HFFc6 (cell line): Measurements from ENCODE around the gene TPD52L3. TPM values are rescaled to one million over a fixed set of nuclear protein-coding genes. Genes with fewer than 3 reads are reported as not detected.

Experiments
- DNase-seq: peaks from one replicate; pipeline ENCODE4 v3.0.0-alpha.2; 2018
- H3K27ac Mint-ChIP-seq: 2 replicates; pipeline ENCODE4 v1.8.0; 2020; ENCODE audit warnings: mild to moderate bottlenecking, mixed read lengths
- H3K27me3 Mint-ChIP-seq: 2 replicates; pipeline ENCODE4 v1.8.0; 2021; ENCODE audit warnings: mild to moderate bottlenecking, moderate library complexity, mixed read lengths; ENCODE audit not compliant: insufficient read depth
- H3K36me3 Mint-ChIP-seq: 2 replicates; pipeline ENCODE4 v1.8.0; 2021; ENCODE audit warnings: low read depth, mixed read lengths
- H3K4me1 Mint-ChIP-seq: 2 replicates; pipeline ENCODE4 v1.8.0; 2020; ENCODE audit warnings: low read depth, mixed read lengths
- H3K4me3 Mint-ChIP-seq: 2 replicates; pipeline ENCODE4 v1.8.0; 2020; ENCODE audit warnings: mild to moderate bottlenecking, moderate library complexity, mixed read lengths
- H3K9me3 Mint-ChIP-seq: 2 replicates; pipeline ENCODE4 v1.8.0; 2020; ENCODE audit warnings: mild to moderate bottlenecking, mixed read lengths
- total RNA-seq, 6 experiments: library from RNA; stranded (reverse); fragmentation: NEBNext Ultra II Directional; extraction: Animal tissue kit (Norgen Biotek cat#: 25700); gene quantifications; 2 replicates in 1 of 6; 3 replicates in 5 of 6; pipeline ENCODE4 v1.2.3, GENCODE V29; 2021
- TF ChIP-seq, protein P1 (sequence below): fragments of 200-600 bp; sonication (generic); IDR thresholded peaks from 2 replicates; pipeline ENCODE4 v1.5.0; 2021; ENCODE audit warnings: antibody characterized with exemption, mild to moderate bottlenecking

The TPD52L3 gene
- total RNA-seq, 6 experiments from 2014 or later: not detected

DNA sequence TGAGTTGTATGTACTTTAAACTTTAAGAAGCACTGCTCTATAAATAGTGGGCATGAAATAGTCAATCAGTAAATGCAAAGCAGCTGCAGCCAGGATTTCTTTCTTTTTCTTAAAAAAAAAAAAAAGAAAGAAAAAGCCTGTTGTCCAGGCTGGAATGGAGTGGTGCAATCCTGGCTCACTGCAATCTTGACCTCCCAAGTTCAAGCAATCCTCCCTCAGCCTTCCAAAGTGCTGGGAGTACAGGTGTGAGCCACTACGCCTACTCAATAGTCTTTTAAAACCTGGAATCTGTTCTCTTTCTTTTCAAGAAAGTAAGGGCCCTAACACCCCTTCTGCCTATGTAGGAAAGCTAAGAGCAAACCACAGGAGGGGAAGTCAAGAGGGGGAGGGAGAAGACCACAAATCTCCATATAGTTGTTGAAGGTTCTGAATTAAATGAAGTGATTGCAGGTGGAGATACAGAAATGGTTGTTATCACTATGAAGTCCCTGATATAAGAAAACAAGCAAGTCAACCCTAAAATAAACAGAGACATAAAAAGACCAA is 20.6 kb upstream of the TPD52L3 start:
- H3K4me3 Mint-ChIP-seq: no peak overlapping the region
- no peak for DNase-seq
- H3K27ac Mint-ChIP-seq: no peak overlapping the region
- H3K4me1 Mint-ChIP-seq: no peaks in the 10 kb centered on the region
- no peaks in the 10 kb centered on the region for H3K27me3 Mint-ChIP-seq
- H3K36me3 Mint-ChIP-seq: no peaks in the 10 kb centered on the region
- TF ChIP-seq, protein P1, sequence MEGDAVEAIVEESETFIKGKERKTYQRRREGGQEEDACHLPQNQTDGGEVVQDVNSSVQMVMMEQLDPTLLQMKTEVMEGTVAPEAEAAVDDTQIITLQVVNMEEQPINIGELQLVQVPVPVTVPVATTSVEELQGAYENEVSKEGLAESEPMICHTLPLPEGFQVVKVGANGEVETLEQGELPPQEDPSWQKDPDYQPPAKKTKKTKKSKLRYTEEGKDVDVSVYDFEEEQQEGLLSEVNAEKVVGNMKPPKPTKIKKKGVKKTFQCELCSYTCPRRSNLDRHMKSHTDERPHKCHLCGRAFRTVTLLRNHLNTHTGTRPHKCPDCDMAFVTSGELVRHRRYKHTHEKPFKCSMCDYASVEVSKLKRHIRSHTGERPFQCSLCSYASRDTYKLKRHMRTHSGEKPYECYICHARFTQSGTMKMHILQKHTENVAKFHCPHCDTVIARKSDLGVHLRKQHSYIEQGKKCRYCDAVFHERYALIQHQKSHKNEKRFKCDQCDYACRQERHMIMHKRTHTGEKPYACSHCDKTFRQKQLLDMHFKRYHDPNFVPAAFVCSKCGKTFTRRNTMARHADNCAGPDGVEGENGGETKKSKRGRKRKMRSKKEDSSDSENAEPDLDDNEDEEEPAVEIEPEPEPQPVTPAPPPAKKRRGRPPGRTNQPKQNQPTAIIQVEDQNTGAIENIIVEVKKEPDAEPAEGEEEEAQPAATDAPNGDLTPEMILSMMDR: no peak
- H3K9me3 Mint-ChIP-seq: no peaks in the 10 kb centered on the region

DNA sequence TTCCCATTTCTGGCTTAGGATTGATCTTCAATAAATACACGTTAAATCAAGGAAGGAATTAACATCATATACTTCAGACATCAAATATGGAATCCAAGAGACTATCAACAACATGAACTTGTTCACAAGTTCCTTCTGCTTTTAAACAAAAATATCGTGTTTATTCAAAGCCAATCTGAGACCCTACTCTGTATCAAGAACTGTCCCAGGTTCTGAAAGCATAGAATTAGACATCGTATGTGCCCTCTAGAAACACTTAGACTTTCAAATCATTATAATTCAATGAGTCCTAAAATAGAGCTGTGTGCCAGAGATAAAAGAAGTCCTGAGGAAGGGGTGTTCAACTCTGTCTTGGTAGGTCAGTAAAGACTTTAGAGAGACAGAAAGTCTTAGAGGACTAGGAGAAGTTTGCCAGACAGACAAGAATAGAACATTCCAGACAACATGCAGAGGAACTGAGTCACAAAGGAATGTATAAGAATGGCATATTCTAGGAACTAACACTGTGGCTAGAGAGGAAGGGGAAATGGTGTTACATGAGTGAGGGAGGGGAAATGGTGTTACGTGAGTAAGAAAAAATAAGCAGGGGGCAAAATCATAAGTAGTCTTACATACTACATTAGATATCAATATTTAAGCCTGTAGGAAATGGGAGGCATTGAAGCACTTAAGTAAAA is 2.9 kb downstream of the TPD52L3 start:
- Mint-ChIP-seq H3K4me1 (peaks cover 6% of the 10 kb centered on the region), H3K4me3 (no peak overlapping the region), H3K9me3 (peaks cover 5% of the 10 kb centered on the region; the same call in 1 of the 2 replicates)

DNA sequence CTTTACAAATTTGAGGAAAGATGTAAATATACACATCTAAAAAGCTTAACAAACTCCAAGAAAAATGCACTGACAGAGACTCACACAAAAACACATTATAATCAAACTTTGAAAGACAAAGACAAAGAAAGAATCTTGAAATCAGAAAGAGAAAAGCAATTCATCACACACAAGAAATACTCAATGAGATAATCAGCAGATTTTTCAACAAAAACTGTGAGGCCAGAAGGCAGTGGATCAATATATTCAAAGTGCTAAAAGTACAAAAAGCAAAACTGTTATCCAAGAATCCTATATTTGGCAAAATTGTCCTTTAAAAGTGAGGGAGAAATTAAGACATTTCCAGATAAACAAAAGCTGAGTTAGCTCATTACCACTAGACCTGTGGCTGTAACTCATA is 6.1 kb downstream of the TPD52L3 start:
- H3K27ac Mint-ChIP-seq: no peak overlapping the region
- no peaks in the 10 kb centered on the region for H3K36me3 Mint-ChIP-seq
- no peak overlapping the region for H3K4me3 Mint-ChIP-seq
- peaks cover 6% of the 10 kb centered on the region for H3K4me1 Mint-ChIP-seq
- no peak for DNase-seq
- H3K27me3 Mint-ChIP-seq: peaks cover 15% of the 10 kb centered on the region; the same call in 1 of the 2 replicates
- TF ChIP-seq, protein P1: no peak
- H3K9me3 Mint-ChIP-seq: peaks cover 5% of the 10 kb centered on the region

More for the DNA sequence above, 2.9 kb downstream of the TPD52L3 start:
- no peak for DNase-seq
- peaks cover 11% of the 10 kb centered on the region; the same call in 1 of the 2 replicates for H3K27me3 Mint-ChIP-seq
- TF ChIP-seq, protein P1: no peak
- H3K27ac Mint-ChIP-seq: no peak overlapping the region
- H3K36me3 Mint-ChIP-seq: no peaks in the 10 kb centered on the region

DNA sequence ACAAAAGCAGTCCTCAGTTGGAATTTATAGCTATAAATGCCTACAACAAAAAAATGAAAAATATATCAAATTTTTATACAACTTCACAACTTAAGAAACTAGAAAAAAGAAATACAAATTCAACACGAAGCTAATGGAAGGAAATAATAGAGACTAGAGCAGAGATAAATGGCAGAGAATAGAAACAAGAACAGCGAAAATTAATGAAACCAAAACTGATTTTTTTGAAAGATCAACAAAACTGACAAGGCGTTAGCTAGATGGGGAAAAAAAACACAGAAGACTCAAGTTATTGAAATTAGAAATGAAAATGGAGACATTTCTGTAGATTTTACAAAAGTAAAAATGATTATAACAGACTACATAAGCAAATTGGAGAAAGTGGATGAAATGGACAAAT is 20.6 kb downstream of the TPD52L3 start:
- TF ChIP-seq, protein P1: no peak
- Mint-ChIP-seq H3K4me3 (no peak overlapping the region), H3K9me3 (no peaks in the 10 kb centered on the region), H3K27me3 (peaks cover 8% of the 10 kb centered on the region), H3K27ac (no peak overlapping the region), H3K36me3 (no peaks in the 10 kb centered on the region), H3K4me1 (peaks cover 6% of the 10 kb centered on the region)
- no peak for DNase-seq

DNA sequence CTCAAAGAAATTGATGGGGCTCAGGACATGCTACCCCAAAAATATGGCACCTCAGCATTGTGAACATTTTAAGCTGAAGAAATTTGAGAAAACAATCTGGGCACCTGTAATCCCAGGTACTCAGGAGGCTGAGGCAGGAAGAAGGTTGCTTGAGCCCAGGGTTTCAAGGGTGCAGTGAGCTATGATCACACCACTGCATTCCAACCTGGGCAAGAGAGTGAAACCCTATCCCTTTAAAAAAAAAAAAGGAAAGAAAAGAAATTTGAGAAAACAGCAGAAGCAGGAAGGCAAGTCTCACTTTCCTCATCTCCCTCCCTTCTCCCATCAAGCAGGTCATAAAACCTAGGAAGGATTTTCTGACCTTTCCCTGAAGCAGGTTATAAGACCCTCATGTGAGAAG is 23.6 kb downstream of the TPD52L3 start:
- H3K9me3 Mint-ChIP-seq: no peaks in the 10 kb centered on the region
- peaks cover 35% of the 10 kb centered on the region for H3K4me1 Mint-ChIP-seq
- no peaks in the 10 kb centered on the region for H3K36me3 Mint-ChIP-seq
- peaks cover 8% of the 10 kb centered on the region for H3K27me3 Mint-ChIP-seq
- DNase-seq: no peak
- H3K27ac Mint-ChIP-seq: no peak overlapping the region
- TF ChIP-seq, protein P1: no peak
- H3K4me3 Mint-ChIP-seq: no peak overlapping the region
